D721Med (cell line): Measurements from ENCODE around the gene TFEB.

Experiments
- DNase-seq: peaks from one replicate; pipeline ENCODE4 v3.0.0; 2011; ENCODE audit warnings: low spot score; ENCODE audit not compliant: insufficient read length
- FAIRE-seq: peaks from 2 replicates; lab custom pipeline; 2011; peaks lifted over from hg19 to GRCh38; lab: Jason Lieb, UNC
- TF ChIP-seq, protein P1 (sequence below): IDR thresholded peaks from 2 replicates; pipeline ENCODE4 v1.5.1; 2012; ENCODE audit warnings: mild to moderate bottlenecking, control low read depth; ENCODE audit not compliant: insufficient read depth; ENCODE audit errors: missing control alignments

Gene TFEB

DNA sequence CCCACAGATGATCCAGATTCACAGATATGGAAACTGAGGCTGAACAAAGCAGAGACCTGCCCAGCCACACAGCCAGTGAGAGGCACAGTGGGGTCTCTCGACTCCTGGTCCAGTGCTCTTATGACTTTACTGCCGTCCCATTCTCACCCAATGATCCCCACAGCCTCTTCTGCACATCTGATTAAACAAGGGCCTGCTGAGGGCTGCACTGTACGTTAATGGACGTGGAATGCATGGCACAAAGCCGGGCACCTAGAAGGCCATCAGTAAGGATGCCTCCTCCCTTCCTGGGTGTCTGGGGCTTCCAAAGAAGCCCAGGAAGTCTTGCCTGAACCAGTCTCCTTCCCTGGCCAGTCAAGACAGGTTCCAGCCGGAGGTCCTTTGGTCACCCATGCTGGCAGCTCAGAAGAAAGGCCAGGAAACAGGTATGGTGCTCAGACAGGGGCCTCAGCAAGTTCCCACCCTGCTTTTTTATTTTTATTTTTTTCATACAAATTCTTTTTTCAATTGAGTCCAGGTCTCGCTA lies 3.8 kb downstream of the TFEB start:
- TF ChIP-seq, protein P1, sequence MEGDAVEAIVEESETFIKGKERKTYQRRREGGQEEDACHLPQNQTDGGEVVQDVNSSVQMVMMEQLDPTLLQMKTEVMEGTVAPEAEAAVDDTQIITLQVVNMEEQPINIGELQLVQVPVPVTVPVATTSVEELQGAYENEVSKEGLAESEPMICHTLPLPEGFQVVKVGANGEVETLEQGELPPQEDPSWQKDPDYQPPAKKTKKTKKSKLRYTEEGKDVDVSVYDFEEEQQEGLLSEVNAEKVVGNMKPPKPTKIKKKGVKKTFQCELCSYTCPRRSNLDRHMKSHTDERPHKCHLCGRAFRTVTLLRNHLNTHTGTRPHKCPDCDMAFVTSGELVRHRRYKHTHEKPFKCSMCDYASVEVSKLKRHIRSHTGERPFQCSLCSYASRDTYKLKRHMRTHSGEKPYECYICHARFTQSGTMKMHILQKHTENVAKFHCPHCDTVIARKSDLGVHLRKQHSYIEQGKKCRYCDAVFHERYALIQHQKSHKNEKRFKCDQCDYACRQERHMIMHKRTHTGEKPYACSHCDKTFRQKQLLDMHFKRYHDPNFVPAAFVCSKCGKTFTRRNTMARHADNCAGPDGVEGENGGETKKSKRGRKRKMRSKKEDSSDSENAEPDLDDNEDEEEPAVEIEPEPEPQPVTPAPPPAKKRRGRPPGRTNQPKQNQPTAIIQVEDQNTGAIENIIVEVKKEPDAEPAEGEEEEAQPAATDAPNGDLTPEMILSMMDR: no peak
- FAIRE-seq (no peak), DNase-seq (no peak)

DNA sequence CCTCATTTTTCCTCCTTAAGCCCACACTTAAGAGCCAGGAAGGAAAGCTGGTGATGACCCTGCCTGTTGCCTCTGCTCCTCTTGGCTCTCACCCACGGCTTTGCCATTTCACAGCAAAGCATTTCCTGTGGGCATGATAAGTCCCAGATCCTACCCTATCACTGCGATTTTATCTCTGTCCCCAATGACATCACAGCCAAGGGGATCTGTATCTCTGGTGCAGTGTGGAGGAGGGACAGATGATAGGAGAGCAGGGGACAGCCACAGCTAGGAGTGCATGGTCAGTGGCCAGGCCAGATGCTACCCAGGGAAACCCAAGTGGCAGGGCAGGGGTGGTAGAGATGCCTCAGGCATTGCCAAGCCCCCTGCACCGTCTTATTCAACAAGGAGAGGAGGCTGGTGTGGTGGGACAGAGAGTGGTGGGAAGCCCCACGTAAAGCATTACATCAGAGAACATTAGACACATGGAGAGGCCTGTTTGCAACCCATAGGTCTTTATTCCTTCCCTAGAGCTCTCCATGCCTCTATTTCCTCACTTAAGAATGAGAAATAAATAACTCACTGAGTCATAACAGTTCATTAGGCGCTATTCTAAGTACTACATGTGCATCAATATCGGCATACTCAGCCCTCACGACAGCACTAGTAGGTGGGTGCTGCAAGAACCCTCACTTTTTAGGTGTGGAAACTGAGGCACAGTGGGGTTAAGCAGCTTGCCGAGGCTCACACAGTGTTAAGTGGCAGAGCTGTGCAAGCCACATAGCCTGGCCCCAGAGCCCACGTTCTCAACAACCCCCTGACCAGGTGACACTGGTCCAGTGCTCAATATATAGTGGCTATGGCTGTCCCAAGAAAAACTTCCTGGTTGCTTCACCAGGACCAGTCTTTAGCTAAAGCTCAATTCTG lies 4.6 kb downstream of the TFEB start:
- DNase-seq: no peak
- no peak for FAIRE-seq
- TF ChIP-seq, protein P1: no peak

DNA sequence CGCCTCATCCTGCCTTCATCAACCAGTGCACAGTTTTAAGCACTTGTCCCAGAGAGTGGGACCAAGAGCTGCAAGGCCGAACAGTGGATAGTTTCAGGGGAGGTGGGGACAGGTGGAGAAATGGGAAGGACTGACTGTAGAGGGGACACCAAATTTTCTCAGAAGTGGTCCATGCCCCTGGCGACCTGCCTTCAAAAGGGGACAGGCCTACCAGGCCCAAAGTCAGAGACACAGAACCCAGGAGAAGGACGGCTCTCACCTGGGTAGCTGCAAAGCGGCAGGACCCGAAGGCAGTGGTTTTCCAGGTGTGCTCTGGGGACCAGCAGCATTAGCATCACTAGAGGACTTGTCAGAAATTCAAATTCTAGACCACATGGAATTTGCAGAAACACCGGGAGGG lies 5.8 kb downstream of the TFEB start:
- DNase-seq (no peak), FAIRE-seq (no peak)
- TF ChIP-seq, protein P1: no peak

DNA sequence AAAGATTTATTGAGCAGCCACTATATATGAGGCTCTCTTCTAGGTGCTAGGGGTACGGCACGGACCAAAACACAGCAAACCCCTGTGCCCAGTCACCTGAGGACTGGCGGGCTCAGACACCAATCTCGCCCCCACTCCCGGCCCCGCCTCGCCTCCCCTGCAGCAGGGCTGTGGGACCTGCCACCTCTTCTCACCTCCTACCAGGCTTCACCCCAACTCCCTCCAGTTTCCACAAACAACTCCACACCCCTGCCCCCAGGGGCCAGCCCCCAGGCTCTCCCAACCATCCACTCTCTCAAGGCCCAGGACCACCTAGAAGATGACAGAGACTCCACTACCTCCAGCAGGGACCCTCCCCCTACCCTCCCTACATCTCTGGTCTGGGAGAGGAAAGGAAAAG lies 6.5 kb downstream of the TFEB start:
- no peak for FAIRE-seq
- no peak for DNase-seq

DNA sequence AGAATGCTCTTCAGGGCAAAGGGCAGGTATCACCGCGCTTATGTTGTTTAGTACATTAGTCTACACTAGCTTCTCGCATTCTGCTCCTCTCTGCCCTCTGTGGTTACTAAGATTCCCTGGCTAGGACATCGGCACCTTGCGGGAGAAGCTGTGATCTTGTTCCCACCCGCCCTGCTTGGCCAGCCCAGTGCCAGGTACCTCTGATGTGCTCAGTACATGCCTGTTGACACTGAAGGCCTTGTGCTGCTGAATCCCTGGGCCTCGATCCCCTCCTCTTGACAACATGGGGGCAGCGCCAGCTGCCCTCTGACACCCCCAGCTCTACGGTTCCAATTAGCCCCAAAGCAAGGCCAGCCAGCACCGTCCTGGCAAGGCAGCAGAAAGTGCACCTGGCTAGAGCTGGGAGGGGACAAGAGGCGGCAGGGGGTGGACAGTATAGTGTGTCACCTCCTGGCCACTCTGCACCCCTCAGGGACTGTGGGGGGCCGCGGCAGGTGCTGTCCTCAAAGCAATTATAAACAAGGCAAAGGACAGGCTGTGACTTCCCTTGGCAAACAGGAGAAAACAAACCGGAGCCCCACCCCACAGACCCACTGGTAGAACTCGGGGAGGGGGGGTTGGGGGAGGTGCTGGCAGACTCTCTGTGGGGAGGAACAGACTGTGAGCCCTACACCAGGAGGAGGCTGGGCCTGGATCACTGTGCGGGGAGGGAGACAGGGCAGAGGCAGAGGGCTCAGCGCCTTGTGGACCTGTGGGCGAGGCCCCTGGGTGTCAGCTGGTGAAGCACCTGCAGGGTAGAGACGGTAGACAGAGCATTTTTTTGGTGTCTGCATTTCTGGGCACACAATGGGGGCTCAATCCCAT lies 7.1 kb downstream of the TFEB start:
- TF ChIP-seq, protein P1: no peak
- DNase-seq (no peak), FAIRE-seq (no peak)

More for the DNA sequence above, 6.5 kb downstream of the TFEB start:
- TF ChIP-seq, protein P1: no peak

DNA sequence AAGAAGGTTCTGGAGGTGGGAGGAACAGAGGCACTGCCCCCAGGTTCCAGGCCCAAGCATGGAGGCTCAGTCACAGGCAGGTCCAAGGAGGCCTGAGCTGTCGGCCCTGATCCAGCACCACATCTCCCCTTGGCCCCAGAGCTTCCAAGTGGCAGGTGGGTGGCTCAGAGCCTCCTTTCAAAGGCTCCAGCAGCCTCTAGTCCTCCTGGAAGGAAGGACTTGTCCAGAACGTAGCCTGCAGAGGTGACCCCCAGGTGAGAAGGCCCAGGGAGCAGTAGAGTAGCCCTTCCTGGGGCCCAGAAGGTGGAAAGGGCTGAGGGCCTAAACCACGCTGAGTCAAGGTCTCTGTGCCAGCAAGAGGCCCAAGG lies 7.7 kb downstream of the TFEB start:
- DNase-seq (no peak), FAIRE-seq (no peak)
- TF ChIP-seq, protein P1: no peak
